Stimulated activated effector memory CD8-positive, alpha-beta T cell treated with anti-CD3 and anti-CD28 coated beads, Interleukin-12 subunit alpha, Interleukin-12 subunit beta, amount 100 ng/mL, for 72 hours (primary cell): ENCODE measurements around the gene COX7A1.

Experiments
- ATAC-seq: fragments of 150-1000 bp; cut with Tn5 transposase; 2 replicates; pipeline ENCODE4 v1.10.0; 2021
- DNase-seq, 2 donors: peaks; one replicate each; pipeline ENCODE4 v3.0.0; 2021 to 2022; ENCODE audit warnings: low spot score in 2 of 2
- H3K27ac Mint-ChIP-seq: one replicate; pipeline ENCODE4 v1.8.0; 2022; ENCODE audit warnings: mild to moderate bottlenecking, mixed read lengths
- H3K36me3 Mint-ChIP-seq: one replicate; pipeline ENCODE4 v1.8.0; 2022; ENCODE audit warnings: mild to moderate bottlenecking, mixed read lengths
- H3K4me1 Mint-ChIP-seq: one replicate; pipeline ENCODE4 v1.8.0; 2022; ENCODE audit warnings: mixed read lengths
- H3K4me3 Mint-ChIP-seq: one replicate; pipeline ENCODE4 v1.8.0; 2022; ENCODE audit warnings: mild to moderate bottlenecking, mixed read lengths
- H3K9me3 Mint-ChIP-seq: one replicate; pipeline ENCODE4 v1.8.0; 2022; ENCODE audit warnings: mixed read lengths

The COX7A1 gene

DNA sequence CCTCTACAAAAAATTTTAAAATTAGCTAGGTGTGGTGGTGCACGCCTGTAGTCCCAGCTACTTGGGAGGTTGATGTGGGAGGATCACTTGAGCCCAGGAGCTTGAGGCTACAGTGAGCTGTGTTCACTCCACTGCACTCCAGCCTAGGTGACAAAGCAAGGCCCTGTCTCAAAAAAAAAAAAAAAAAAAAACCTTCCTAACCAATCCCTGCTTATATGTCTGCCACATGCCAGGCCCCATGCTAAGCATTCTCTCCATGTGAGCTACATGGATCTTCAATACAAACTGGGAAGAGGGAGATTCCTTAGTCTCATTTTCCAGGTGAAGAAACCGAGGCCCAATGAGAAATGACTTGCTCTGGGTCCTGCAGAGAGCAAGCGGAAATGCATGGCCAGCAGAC is 43.6 kb downstream of the COX7A1 start:
- peaks cover 12% of the 10 kb centered on the region for H3K4me1 Mint-ChIP-seq
- H3K36me3 Mint-ChIP-seq, result peaks cover 43% of the 10 kb centered on the region
- H3K4me3 Mint-ChIP-seq, result no peak overlapping the region
- H3K27ac Mint-ChIP-seq, result no peak overlapping the region
- DNase-seq, result no peak
- no peaks in the 10 kb centered on the region for H3K9me3 Mint-ChIP-seq
- no peak for ATAC-seq

GRCh38 chr19:36106991-36107390 is 45.3 kb downstream of the COX7A1 start:
- H3K27ac Mint-ChIP-seq, result peak overlapping the region; percentile 21
- H3K4me3 Mint-ChIP-seq, result no peak overlapping the region
- ATAC-seq, result no peak
- no peaks in the 10 kb centered on the region for H3K4me1 Mint-ChIP-seq
- no peaks in the 10 kb centered on the region for H3K9me3 Mint-ChIP-seq
- peaks cover 35% of the 10 kb centered on the region for H3K36me3 Mint-ChIP-seq
- no peak for DNase-seq

GRCh38 chr19:36106441-36106840 is 45.8 kb downstream of the COX7A1 start:
- Mint-ChIP-seq H3K4me3 (no peak overlapping the region), H3K27ac (peak overlapping the region; percentile 21), H3K4me1 (no peaks in the 10 kb centered on the region), H3K36me3 (peaks cover 30% of the 10 kb centered on the region), H3K9me3 (no peaks in the 10 kb centered on the region)
- no peak for ATAC-seq
- DNase-seq, result no peak

DNA sequence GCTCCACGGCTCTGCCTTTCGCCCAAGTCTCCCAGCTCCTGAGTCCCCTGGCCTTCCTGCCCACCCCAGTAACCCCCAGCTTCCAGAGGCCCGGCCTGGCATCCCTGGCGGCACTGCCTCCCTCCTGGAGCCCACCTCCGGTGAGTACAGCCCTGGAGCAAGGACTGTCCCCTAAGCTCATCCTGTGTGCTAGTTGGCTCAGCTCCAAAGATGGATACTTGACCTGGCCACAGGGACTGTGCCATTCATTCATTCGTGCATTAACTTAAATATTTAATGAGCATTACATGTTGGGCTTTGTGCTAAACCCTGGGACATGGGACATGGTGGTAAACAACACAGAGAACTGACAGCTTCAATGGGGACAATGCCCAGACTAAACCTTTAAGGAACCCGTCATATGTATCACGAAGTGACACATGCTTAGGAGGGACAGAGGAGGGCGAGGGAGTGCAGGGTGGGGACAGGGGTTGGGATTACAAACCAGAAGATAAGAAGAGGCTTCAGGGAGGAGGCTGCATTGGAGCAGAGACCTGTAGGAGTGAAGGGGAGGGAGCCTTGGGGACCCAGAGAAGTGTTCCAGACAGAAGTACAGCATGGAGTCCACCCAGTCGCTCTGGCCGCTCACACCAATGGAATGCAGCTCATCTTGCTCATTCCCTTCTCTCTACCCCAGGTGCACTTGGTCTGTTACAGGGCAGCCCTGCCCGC is 48.2 kb downstream of the COX7A1 start:
- no peak for DNase-seq

DNA sequence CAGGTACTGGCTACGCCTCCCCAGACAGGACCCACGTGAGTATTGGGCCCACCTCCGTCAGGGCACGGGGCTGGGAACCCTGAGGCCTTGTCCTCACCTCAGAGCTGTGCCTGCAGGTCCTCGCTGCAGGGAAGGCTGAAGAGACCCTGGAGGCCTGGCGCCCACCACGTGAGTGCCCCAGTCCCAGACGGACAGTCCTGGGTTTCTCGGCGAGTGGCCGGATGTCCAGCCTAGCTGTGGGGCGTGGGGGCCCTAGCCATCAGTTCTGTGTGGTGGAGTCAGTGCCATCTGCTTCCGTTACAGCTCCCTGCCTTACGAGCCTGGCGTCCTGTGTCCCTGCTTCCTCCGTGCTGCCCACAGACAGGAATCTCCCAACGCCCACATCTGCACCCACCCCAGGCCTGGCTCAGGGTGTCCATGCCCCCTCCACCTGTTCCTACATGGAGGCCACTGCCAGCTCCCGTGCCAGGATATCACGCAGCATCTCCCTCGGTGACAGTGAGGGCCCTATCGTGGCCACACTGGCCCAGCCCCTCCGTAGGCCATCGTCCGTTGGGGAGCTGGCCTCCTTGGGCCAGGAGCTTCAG is 49.1 kb downstream of the COX7A1 start:
- Mint-ChIP-seq H3K36me3 (peaks cover 25% of the 10 kb centered on the region), H3K27ac (no peak overlapping the region), H3K9me3 (no peaks in the 10 kb centered on the region), H3K4me3 (no peak overlapping the region), H3K4me1 (no peaks in the 10 kb centered on the region)
- ATAC-seq (no peak), DNase-seq (no peak)

More for the DNA sequence above, 48.2 kb downstream of the COX7A1 start:
- H3K27ac Mint-ChIP-seq, result no peak overlapping the region
- H3K4me3 Mint-ChIP-seq, result no peak overlapping the region
- no peak for ATAC-seq
- no peaks in the 10 kb centered on the region for H3K9me3 Mint-ChIP-seq
- no peaks in the 10 kb centered on the region for H3K4me1 Mint-ChIP-seq
- peaks cover 25% of the 10 kb centered on the region for H3K36me3 Mint-ChIP-seq

DNA sequence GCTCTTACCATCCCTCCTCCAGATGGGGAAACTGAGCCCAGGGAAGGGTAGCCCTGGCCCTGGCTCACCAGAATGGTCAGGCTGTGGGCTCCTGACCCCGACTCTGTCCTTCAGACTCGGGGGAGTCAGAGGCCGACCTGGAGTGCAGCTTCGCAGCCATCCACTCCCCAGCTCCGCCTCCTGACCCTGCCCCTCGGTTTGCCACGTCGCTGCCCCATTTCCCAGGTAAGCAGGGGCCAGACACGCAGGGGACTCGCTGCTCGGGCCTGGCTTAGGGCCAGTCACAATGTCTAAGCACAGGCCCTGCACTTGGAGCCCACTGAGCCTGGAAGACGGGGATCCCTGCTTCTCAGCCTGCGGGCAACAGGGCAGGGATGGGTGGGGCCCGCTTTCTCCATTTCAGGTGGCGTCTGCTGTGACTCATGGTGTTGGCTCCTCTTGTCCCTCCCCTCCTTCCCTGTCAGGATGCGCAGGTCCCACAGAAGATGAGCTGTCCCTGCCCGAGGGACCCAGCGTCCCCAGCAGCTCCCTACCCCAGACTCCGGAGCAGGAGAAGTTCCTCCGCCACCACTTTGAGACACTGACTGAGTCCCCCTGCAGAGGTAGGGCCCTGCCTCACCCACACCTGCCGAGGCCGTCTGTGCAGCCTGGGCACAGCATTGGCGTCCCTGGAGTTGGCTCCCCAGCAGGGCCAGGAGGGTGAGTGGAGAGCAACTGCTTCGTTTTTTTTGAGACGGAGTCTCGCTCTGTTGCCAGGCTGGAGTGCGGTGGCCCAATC is 50.5 kb downstream of the COX7A1 start:
- Mint-ChIP-seq H3K4me3 (no peak overlapping the region), H3K4me1 (no peaks in the 10 kb centered on the region), H3K27ac (no peak overlapping the region), H3K36me3 (peaks cover 33% of the 10 kb centered on the region), H3K9me3 (no peaks in the 10 kb centered on the region)
- ATAC-seq (no peak), DNase-seq (no peak)
